NCI-H2029 (cell line): ENCODE measurements around the gene TRIM44.

Experiments used
- DNase-seq: peaks from one replicate; lab custom pipeline; 2025; lab: John Stamatoyannopoulos, UW

The TRIM44 gene

GRCh38 chr11:35791088-35791958, 128.7 kb downstream of the TRIM44 start:
- DNase-seq = peak; percentile 27

- peak; percentile 46 for DNase-seq
Measured at GRCh38 chr11:35792148-35792845, 129.7 kb downstream of the TRIM44 start.

DNA sequence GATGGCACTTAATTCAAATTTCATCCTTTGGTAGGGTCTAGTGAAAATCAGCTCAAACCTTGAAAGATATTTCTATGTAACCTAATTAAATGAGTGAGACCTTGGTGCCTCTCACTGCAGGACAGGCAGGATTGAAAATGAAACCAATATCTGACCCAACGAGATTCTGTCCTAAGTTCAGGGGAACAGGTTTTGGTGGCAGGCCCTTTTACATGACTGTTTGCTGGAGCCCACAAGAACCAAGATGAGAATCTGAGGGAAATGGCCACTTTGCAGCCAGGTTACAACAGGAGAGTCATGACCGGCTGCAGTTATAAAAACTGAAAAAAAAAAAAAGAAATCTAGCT, 130.2 kb downstream of the TRIM44 start:
- no peak for DNase-seq

DNA sequence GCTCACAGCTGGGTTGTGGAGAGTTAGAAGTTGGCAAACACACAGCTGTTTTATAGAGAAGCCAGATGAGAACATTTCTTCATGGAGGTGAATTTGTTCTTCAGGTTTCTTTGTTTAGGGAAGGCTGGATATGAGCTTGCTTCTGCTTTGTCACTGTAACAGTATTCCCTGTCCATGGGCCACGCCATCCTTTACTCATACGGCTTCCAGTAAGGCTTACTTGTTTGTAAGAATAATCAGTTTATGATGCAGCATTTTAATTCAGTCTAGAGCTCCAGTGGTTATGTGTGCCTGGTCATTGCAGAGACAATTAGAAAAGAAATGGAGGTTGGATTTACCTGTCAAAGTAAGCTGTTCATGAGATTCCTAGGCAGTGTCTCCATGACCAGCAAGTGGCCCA, 131.8 kb downstream of the TRIM44 start:
- DNase-seq = no peak

- DNase-seq = no peak
Measured at GRCh38 chr11:35794850-35795249, 132.3 kb downstream of the TRIM44 start.

DNA sequence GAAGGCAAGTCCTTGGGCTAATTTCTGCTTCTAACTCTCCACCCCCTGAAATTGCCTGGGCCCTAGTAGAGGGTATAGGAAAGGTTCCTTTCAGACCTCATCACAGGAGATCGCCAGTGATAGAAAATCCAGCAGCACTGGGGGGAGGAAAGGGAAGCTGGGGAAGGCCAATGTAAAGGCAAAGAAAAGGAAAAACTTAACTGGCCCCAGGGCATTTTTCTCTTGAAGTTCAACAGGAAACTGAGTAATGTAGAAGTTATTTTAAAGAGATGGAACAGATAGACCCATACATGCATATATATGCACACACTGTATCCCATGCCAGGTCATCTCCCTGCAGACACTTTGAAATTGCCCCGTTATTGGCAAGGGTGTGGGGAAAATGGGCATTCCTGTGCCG, 134.0 kb downstream of the TRIM44 start:
- no peak for DNase-seq

DNA sequence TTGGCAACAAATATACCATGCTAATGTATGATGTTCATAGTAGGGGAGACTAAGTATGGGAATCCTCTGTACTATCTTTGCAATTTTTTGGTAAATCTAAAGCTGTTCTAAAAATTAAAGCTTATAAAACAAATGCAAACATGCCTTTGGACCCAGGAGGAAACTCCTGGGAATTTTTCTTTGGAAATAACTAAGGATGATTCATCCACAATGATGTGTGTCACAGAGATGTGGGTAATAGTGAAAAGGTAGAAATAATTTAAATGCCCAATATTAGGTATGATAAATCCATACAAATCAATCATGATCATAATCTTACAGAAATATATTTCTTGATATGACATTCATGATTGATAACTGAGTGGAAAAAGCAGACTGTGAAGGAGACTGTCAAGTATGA, 135.8 kb downstream of the TRIM44 start:
- DNase-seq = no peak

DNA sequence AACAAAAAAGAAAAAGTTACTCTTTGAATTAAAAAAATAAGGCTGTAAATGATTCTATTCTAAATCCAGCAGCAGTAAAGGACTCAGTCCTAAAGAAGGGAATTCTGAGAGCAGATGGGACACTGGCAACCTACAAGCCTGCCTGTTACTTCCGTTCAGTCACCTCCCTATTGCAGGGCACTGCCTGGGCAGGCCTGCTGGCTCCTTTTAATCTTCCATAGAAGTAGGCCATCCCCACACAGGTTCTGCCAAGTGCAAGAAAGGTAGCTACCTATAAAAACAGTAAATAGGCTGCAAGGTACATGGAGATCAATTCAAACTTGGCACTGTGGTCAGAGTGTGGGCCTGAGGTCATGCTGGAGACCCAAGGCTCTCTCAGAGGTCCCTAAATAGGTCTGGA, 136.4 kb downstream of the TRIM44 start:
- no peak for DNase-seq

DNA sequence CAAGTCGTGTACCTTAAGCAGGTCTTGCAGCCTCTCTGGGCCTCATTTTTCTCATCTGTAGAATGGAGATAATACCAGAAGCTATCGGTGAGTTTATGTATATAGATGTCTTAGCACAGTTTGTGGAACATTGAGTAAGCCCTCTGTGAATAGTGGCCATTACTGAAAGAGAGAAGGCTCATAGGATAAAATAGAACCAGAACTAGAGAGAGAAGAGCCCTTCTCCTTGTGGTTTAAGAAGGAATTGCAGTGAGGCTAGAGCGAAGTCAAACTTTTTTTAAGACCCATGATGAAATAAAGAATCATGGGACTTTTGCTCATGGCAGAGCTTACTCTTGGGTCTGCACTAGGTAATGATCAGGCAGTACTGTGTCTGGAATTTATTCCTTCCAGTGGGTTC, 137.1 kb downstream of the TRIM44 start:
- DNase-seq = no peak

- no peak for DNase-seq
Measured at GRCh38 chr11:35800970-35801953, 138.7 kb downstream of the TRIM44 start.

- DNase-seq = no peak
Measured at GRCh38 chr11:35802221-35802620, 139.6 kb downstream of the TRIM44 start.

DNA sequence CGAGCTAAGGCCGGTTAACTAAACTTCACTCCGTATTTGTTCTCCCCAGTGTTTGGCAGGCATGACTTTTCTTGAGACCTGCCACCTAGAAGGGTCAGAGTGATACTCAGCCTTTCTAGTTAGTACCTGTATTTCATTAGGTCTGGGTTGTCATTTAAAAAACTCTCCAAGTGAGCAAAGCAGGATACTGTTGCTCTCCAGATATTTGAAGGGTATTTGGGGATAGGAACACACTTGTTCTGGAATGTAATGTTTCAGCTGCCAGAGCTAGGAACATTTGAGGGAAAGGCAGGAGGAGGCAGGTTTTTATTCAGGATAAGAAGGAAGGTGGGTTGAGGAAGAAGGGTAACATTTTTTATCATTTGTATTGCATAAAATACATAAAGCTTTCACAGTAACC, 140.1 kb downstream of the TRIM44 start:
- DNase-seq = no peak

DNA sequence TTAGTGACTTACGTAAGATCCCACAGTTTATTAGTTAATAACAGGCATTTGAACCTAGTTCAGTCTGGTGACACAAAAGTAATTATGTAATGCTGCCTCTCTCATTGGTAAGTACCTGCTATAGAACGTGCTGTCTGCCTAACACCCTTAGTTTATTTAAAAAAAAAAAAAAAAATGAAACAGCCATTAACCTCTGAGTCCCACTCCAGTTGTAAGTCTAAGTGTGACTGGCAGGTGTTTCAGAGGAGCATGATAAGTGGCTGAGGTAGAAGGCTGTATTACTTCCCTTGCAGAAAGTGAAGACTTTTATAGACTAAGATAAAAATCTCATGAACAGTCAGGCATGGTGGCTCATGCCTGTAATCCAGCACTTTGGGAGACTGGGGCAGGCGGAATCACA, 140.5 kb downstream of the TRIM44 start:
- DNase-seq = no peak

DNA sequence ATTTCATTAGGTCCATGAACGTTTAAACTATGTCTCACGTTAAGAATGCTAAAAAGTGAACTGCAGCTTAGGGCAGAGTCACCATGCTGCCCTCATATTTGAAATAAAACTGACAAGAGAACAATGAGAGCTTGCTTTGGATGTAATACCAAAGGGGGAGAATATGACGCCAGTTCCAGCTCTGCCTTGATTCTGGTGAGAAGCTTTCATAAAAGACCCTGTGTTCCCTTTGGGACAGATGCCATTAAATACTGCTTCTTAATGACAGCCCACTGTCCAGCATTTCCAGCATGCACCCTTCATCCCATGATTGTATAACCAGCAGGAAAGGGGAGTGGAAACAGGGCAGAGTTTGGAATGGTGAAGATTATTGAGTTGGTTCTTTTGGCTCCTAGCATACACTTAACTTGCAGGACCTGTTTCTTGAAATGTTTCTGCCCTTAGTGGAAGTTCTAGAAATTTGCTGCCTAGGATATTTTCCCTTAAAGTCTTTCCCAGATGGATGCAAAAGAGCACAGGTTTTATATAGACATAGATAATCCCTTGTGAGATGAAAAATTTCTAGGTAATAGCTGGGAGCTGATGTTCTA, 142.0 kb downstream of the TRIM44 start:
- no peak for DNase-seq

- DNase-seq = no peak
Measured at GRCh38 chr11:35809561-35809960, 147.0 kb downstream of the TRIM44 start.

DNA sequence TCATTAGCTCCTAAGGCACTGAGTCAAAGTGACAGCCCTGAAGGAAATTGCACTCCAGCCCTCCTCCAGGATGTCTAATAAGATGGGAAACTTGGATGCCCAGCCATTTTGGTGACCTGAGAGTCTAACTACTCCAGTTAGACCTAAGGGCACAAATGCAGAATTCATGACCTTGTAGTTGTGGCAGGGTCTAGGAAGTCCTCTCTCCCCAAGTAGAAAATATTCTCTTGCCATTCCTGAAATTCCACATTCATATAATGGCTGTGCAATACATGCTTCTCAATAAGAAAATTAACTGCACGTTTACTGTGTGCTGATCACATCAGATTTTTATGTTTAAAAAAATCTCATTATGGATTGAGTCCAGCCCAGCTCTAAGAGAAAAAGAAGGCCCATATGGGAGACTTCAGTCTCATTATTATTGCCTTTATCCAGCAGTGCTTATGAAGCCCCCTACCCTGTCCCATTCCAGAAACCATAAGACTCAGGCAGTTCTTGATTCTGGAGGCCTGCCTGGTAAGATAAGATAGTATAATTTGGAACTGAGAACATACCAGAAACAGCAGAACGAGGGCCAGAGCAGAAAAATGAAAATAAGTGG, 147.6 kb downstream of the TRIM44 start:
- no peak for DNase-seq

- DNase-seq = peak; percentile 60
Measured at GRCh38 chr11:35811783-35812182, 149.2 kb downstream of the TRIM44 start.

GRCh38 chr11:35812828-35813227, 150.3 kb downstream of the TRIM44 start:
- DNase-seq = no peak

DNA sequence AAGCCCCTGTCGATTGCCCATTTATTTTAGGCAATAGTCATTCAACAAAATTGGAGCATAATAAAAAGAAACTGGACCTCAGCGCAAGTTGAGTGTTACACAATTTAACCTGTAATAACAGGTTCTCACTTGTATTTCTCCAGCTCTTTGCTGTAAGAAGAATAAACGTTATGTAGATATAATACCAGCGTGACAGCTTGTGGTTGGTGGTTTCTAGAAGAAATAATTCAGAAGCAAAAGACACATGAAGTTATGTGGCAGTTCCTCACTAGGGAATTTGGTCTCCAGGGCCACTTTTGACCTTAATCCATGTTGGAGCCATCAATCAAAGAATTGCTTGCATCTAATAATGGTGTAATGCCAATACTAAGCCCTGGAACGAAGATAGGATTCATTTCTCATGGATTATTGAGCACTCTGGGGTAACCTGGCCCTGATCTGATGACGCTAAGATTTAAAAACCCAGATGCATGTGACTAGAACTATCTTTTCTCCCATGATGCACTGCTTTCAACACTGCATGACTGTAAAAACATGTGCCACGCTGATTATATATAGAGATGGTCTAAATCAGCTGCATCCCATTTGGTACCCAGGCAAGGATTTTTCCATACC, 151.6 kb downstream of the TRIM44 start:
- no peak for DNase-seq

DNA sequence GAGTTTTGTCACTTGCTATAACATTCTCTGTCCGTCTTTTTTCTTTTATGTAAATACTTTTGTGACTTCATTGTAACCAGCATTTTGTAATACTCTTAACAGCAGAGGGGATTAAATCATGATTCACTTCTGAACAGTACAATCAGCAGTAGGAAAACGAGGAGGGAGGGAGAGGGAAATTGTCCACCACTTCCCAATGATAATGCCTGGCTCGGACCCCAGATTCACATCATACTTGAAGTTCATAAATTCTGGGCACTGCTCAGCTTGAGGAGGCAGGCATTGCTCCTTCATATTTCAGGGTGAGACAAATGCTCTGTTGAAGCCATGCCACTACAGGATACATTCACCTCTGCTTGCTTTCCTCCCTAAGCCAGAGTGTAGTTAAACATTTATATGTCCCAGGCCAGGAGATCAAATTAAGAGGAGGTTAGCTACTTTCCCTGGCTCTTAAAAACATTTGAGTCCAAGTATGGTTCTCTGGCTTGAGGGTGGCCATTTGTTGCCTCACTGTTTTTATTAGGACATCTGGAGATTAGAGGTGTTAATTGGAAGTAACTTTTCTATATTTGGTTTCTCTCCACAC, 152.2 kb downstream of the TRIM44 start:
- no peak for DNase-seq
